ENCODE results near the gene RANBP10. TPM values are rescaled to one million over a fixed set of nuclear protein-coding genes. Genes with fewer than 3 reads are reported as not detected.

Gene RANBP10
- total and polyA plus RNA-seq, 4 donors: 6.7 to 23.0 (median 14.3) TPM

GRCh38 chr16:67685388-67686112, 120.8 kb downstream of the RANBP10 start:
- WGBS, 2 donors: 77 to 80% methylated on average over 17 of the region's 17 CpGs
- Histone ChIP-seq H3K36me3 (ENCODE audit: control insufficient read depth in 4 of 4, insufficient read depth in 4 of 4, low read length in 4 of 4) (peaks cover 5 to 14% (median 11%) of the 10 kb centered on the region in 4 donors), H3K9me3 (ENCODE audit: control insufficient read depth in 4 of 4, insufficient read depth in 3 of 4, low read length in 3 of 4) (no peaks in the 10 kb centered on the region), H3K4me1 (ENCODE audit: control insufficient read depth in 5 of 5, insufficient read depth in 5 of 5, low read length in 5 of 5) (peaks cover 0 to 7% (median 0%) of the 10 kb centered on the region in 5 donors), H3K27me3 (ENCODE audit: control insufficient read depth in 3 of 3, insufficient read depth in 3 of 3, low read length in 2 of 3) (no peaks in the 10 kb centered on the region), H3K27ac (ENCODE audit: low read depth in 1 of 2, low read length in 1 of 2) (peak overlapping the region; percentile 12 to 62), H3K9ac (ENCODE audit: insufficient read depth in 1 of 2, low read length in 2 of 2) (no peak overlapping the region), H3K4me3 (no peak overlapping the region)
- ATAC-seq (ENCODE audit: insufficient read depth, low FRiP score): no peak
- DNase-seq: no peak
- TF ChIP-seq, protein P1, sequence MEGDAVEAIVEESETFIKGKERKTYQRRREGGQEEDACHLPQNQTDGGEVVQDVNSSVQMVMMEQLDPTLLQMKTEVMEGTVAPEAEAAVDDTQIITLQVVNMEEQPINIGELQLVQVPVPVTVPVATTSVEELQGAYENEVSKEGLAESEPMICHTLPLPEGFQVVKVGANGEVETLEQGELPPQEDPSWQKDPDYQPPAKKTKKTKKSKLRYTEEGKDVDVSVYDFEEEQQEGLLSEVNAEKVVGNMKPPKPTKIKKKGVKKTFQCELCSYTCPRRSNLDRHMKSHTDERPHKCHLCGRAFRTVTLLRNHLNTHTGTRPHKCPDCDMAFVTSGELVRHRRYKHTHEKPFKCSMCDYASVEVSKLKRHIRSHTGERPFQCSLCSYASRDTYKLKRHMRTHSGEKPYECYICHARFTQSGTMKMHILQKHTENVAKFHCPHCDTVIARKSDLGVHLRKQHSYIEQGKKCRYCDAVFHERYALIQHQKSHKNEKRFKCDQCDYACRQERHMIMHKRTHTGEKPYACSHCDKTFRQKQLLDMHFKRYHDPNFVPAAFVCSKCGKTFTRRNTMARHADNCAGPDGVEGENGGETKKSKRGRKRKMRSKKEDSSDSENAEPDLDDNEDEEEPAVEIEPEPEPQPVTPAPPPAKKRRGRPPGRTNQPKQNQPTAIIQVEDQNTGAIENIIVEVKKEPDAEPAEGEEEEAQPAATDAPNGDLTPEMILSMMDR (IDR thresholded peaks at IDR 0.05; ENCODE audit: control extremely low read depth, extremely low read depth): no peak

GRCh38 chr16:67683767-67684166, 122.6 kb downstream of the RANBP10 start:
- no peaks in the 10 kb centered on the region for H3K9me3 ChIP-seq (ENCODE audit: control insufficient read depth in 4 of 4, insufficient read depth in 3 of 4, low read length in 3 of 4)
- DNase-seq (no peak), ATAC-seq (ENCODE audit: insufficient read depth, low FRiP score) (no peak)
- H3K9ac ChIP-seq (ENCODE audit: insufficient read depth in 1 of 2, low read length in 2 of 2): no peak overlapping the region
- H3K27ac ChIP-seq (ENCODE audit: low read depth in 1 of 2, low read length in 1 of 2): peak overlapping the region in 1 of 2 donors; percentile 40
- peaks cover 5 to 14% (median 13%) of the 10 kb centered on the region in 4 donors for H3K36me3 ChIP-seq (ENCODE audit: control insufficient read depth in 4 of 4, insufficient read depth in 4 of 4, low read length in 4 of 4)
- H3K27me3 ChIP-seq (ENCODE audit: control insufficient read depth in 3 of 3, insufficient read depth in 3 of 3, low read length in 2 of 3): no peaks in the 10 kb centered on the region
- 98 to 99% methylated on average over 4 of the region's 4 CpGs for WGBS, 2 donors
- H3K4me3 ChIP-seq: no peak overlapping the region
- TF ChIP-seq, protein P1 (IDR thresholded peaks at IDR 0.05; ENCODE audit: control extremely low read depth, extremely low read depth): no peak
- H3K4me1 ChIP-seq (ENCODE audit: control insufficient read depth in 5 of 5, insufficient read depth in 5 of 5, low read length in 5 of 5): peaks cover 0 to 7% (median 0%) of the 10 kb centered on the region in 5 donors

DNA sequence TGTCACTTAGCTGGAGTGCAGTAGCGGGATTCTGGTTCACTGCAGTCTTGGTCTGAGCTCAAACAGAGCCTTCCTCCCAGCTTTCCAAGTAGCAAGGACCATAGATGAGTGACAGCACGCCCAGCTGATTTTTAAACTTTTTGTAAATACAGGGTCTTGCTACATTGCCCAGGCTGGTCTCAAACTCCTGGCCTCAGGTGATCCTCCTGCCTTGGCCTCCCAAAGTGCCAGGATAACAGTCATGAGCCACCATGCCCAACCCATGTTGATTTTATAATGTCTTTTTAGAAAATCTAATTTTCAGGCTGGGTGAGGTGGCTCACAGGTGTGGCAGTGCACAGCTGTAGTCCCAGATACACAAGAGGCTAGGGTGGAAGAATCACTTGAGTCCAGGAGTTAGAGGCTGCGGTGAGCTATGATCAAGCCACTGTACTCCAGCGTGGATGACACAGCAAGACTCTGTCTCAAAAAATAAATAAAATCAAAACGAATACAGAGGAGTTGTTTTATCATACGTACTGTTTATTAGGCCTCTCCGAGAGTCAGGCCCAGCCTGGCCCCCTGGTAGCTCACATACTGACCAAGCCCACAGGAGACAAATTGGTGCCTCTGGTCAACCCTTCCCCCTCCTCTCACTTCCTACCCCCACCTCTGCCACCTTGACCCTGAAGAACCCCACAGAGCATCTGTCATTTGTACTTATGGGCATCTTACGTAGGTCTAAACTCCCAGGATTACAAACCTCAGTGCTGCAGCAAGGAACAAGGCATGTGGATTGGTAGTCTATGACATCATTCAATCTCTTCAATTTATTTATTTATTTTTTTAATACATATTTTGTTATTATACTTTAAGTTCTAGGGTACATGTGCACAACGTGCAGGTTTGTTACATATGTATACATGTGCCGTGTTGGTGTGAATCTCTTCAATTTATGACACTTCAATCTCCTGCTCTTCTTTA, 126.1 kb downstream of the RANBP10 start:
- Histone ChIP-seq H3K4me3 (no peak overlapping the region), H3K4me1 (ENCODE audit: control insufficient read depth in 5 of 5, insufficient read depth in 5 of 5, low read length in 5 of 5) (peaks cover 0 to 6% (median 0%) of the 10 kb centered on the region in 5 donors), H3K9ac (ENCODE audit: insufficient read depth in 1 of 2, low read length in 2 of 2) (no peak overlapping the region), H3K27ac (ENCODE audit: low read depth in 1 of 2, low read length in 1 of 2) (no peak overlapping the region), H3K36me3 (ENCODE audit: control insufficient read depth in 4 of 4, insufficient read depth in 4 of 4, low read length in 4 of 4) (peaks cover 5 to 21% (median 15%) of the 10 kb centered on the region in 4 donors), H3K9me3 (ENCODE audit: control insufficient read depth in 4 of 4, insufficient read depth in 3 of 4, low read length in 3 of 4) (no peaks in the 10 kb centered on the region), H3K27me3 (ENCODE audit: control insufficient read depth in 3 of 3, insufficient read depth in 3 of 3, low read length in 2 of 3) (no peaks in the 10 kb centered on the region)
- no peak for ATAC-seq (ENCODE audit: insufficient read depth, low FRiP score)
- TF ChIP-seq, protein P1 (IDR thresholded peaks at IDR 0.05; ENCODE audit: control extremely low read depth, extremely low read depth): no peak
- WGBS, 2 donors: 90 to 98% methylated on average over 10 of the region's 10 CpGs
- DNase-seq: no peak

Measured in lung (tissue), 12 donors.